ENCODE measurements around the gene OR52A5.
"Not testable (repeated sequence)": the region's sequence is repeated elsewhere in the genome, so short reads cannot be mapped to it uniquely, and the experiment has no call there.

OR52A5 gene

DNA sequence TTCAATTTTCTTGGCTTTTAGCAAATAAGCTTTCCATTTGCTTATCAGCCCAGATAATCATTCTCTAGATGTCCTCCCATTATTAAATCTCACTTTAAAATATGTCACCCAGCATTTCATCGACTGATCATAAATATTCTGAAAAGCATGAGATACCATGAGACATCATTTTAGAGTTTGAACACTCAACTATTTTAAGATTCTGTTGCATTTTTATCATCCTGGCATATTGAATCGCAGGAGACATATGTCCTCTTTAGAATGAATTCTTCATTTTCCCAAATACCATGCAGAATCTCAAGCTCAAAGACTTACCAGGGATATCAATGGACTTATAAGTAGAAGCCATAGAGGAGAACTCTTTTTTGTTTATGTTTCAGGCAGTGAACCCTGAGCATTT is at the start of gene OR52A5:
Gene OR52A5, minus strand, starts transcription at position 361 of the 400 bp plus-strand sequence. CDS start 5,714 bp downstream, outside the sequence.
- DNase-seq: no peak

DNA sequence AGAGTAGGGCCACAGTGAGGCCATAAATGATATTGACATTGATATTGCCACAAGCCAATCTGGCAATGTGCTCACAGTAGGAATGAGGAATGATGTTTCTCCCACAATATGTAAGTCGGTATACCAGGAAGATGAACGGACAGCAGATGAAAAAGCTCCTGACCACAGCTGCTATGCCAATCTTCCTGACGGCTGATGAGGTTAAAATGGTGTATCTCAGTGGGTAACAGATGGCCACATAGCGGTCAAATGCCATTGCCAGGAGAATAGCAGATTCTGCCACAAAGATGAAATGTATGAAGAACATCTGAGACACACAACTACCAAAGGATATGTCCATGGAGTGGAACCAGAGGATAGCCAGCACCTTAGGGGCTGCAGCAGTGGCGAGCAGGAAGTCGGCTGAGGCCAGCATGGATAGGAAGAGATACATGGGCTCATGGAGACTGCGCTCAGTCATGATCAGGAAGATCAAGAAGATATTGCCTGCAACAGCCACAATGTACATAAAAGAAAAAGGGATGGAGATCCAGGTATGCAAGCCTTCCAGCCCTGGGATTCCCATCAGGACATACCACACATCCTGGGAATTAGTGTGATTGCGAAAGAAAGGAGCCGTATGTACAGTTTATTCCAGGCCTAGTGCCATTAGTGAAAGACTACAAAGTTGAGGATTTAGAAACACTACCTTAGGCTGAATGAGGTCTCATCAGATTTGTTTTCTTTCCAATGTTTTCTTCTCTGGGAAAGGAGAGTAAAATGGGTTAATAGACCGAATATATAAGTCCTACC is 40.1 kb upstream of the OR52A5 start:
- no peak for DNase-seq

DNA sequence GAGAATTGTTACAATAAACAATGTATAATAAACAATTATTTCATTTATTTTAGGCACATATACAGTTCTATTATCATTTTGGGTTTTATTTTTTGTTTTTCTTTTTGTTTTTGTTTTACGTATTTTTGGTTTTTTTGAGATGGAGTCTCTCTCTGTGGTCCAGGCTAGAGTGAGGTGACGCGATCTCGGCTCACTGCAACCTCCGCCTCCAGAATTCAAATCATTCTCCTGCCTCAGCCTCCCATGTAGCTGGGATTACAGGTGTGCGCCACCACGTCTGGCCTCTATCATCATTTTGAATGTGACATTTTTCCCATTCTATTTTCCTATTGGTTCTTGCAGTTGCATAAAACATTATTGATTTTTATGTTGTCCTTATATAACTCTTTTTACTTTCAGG is 36.8 kb upstream of the OR52A5 start:
- DNase-seq: no peak

DNA sequence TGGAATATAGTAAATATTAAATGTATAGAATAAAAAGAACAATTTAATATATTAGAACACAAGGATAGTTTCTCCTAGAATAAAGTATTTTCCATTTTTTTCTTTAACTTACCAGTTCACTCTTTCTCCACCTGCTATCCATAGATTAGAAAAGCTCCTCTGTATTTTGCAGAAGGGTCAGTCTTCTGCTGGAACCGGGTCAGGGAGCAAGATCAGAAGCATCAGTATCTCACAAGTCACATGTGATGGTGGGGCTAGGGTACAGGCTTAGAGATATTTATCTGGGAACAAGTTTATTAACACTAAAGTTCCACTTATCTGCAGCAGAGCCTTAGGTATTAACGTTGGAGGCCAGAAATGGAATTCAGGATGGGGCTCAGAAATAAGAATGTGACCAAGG is 33.7 kb upstream of the OR52A5 start:
- no peak for DNase-seq

DNA sequence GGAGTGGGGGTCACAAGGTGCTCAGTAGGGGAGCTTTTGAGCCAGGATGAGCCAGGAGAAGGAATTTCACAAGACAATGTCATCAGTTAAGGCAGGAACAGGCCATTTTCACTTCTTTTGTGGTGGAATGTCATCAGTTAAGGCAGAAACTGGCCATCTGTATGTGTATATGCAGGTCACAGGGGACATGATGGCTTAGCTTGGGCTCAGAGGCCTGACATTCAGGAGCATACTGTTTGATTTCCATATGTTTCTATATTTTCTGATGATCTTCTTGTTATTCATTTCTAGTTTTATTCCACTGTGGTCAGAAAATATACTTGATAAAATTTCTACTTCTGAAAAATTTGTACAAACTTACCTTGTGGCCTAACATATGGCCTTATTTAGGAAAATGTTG is 27.7 kb upstream of the OR52A5 start:
- DNase-seq: not testable (repeated sequence)

DNA sequence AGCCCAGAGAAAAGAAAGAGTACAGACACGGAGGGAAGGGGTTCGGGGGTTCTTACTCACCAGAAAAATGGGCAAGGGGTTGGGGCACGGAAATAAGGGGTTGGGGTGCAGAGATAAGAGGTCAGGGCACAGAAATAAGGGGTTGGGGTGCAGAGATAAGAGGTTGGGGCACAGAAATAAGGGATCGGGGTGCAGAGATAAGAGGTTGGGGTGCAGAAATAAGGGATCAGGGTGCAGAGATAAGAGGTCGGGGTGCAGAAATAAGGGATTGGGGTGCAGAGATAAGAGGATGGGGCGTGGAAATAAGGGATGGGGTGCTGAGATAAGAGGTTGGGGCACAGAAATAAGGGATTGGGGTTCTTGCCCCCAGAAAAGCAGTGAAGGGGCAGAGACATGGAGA is 26.7 kb upstream of the OR52A5 start:
- not testable (repeated sequence) for DNase-seq

DNA sequence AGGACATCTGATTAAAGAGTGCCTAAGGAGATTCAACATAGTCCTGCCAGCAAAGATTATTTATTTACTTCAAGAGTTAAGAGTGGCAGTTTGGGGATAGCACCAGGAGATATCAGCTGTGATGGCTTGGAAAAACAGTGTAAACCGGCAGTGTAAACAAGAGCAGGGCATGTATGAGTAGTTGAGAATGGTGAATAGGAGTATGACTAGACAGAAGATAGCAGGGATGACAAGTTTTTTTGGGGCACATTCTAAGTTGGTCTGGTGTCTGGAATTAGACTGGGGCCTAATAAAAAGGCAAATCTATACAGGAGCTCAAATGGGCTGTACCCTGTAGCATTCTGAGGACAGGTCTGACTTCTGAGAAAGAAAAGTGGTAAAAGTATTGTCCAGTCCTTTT is 22.9 kb upstream of the OR52A5 start:
- DNase-seq: not testable (repeated sequence)

DNA sequence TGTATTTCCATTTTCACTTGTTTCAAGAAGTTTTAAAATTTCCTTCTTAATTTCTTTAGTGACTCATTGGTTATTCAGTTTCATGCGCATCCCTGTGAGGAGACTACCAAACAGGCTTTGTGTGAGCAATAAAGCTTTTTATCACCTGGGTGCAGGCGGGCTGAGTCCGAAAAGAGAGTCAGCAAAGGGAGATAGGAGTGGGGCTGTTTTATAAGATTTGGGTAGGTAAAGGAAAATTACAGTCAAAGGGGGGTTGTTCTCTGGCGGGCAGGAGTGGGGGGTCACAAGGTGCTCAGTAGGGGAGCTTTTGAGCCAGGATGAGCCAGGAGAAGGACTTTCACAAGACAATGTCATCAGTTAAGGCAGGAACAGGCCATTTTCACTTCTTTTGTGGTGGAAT is 22.1 kb upstream of the OR52A5 start:
- DNase-seq: not testable (repeated sequence)

DNA sequence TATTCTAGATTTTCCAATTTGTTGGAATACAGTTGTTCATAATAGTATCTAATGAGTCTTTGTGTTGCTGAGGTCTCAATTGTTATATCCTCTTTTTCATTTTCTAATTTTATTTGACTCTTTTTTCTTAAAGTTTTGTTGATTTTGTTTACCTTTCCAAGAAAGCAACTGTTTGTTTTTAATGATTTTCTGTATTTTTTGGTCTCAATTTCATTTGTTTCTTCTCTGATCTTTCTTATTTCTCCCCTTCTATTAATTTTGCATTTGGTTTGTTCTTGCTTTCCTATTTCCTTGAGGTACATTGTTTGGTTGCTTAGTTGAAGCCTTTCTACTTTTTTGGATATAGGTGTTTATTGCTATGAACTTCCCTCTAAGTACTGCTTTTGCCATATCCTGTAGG is 21.6 kb upstream of the OR52A5 start:
- no peak for DNase-seq

DNA sequence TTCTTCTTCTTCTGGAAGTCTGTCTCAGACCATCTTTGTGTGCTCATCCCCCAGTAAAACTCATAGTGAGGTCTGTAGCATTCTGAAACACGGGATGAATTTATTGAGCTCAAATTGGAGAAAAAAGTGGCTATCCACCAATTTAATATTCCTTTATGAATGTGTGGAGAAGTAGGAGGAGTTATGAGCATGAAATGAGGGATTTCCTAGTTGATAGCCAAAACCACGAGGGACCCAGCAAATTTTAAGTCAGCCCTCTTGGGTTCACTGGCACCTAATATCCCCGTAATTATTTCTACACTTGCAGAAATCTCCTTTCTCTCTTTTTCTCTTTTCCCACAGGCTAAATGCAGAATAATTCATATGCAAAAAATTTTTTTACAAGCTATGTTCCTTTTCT is 16.5 kb upstream of the OR52A5 start, which contains the start of gene OR52A1:
Gene OR52A1, minus strand, starts transcription at position 101 of the 400 bp plus-strand sequence. CDS start 2,388 bp downstream, outside the sequence.
- DNase-seq: no peak

DNA sequence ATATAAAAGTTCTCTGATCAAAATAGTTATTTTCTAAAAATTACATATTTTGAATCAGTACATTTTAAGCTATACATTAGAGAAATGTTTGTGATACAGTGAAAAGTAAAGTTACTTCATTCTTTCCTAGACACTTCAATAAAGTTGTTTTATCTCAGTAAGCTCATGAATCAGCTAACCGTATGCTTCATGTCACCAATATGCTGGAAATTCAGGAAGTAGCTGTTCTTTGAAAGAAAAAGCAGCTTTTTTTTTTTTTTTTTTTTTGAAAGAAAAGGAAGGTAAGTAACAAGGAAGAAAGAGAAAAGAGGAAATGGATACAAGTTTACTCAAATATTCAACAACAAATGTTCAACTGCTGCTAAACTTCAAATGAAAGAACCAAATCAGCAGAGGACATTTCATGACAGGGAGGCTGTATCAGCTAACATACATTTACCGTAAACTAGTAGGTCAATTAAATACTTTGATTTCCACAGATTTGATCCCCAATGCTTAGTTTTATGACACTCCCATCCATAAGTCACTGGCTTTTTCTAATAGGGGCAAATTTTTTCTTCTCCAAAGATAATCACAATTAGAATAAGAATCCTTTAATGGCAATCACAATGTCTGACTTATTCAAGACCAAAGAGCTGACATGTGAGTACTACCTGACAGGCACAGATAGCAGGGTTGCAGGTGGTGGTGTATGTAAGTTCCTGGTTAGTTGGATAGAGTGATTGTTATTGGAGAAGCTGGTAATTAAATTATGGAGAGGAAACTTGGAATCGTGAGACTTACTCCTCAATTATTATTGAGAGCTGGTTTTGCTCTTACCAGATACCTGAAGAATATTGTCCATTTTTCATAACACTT is 15.6 kb upstream of the OR52A5 start:
- no peak for DNase-seq

DNA sequence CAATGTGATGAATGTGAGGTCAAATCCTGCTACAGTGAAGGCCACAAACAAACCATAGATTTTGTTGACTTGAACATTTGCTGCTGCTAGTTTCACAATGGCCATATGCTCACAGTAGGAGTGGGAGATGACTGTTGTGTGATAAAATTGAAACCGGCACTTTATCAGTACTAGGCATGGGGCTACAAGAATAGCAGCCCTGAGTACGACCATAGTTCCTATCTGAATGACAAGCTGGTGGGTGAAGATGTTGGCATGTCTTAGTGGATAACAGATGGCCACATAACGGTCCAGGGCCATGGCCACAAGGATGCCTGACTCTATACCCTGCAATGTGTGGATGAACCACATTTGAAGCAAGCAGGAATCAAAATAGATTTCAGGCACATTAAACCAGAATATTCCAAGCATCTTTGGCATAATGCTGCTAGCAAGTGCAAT is 13.6 kb upstream of the OR52A5 start:
- no peak for DNase-seq

DNA sequence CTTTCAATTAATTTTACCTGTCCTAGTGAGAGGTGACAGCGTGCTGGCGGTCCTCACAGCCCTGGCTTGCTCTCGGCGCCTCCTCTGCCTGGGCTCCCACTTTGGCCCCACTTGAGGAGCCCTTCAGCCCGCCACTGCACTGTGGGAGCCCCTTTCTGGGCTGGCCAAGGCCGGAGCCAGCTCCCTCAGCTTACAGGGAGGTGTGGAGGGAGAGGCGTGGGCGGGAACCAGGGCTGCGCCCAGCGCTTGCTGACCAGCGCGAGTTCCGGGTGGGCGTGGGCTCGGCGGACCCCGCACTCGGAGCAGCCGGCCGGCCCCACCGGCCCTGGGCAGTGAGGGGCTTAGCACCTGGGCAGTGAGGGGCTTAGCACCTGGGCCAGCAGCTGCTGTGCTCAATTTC is 6.0 kb upstream of the OR52A5 start:
- DNase-seq: not testable (repeated sequence)

DNA sequence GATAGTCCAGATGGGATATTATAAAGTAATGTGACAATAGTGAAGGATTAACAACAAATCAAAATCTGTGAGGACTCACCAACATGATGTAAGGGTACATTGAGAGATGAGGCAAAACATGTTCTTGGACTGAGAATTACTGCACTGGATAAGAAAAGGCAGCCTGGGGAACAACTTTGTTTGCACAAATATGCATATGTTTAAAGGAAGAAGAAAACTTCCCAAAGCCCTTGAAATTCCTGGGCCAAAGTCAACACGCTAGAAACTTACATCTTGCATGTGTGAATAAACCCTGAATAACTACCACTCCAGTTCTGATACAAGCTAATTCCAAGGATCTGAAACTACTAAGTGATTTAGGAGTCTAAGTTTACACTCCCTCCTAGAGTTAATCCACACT is 1.1 kb downstream of the OR52A5 start:
- DNase-seq: no peak

DNA sequence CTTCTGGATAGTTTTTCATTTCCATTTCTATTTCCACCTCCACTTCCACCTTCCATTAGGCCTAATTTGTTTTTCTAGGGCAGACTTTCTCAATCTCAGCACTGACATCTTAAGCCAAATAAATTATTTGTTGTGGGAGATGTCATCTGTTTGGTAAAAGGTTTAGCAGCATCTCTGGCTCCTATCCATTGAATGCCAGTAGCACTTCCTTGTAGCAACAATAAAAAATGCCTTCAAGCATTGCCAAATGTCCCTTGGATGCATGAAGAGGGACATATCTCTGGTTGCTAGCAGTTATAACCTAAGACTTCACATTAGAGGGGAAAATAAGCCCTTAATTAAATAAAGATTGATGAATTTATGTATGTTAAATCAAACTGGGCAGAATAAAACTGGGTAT is 1.9 kb downstream of the OR52A5 start:
- no peak for DNase-seq

DNA sequence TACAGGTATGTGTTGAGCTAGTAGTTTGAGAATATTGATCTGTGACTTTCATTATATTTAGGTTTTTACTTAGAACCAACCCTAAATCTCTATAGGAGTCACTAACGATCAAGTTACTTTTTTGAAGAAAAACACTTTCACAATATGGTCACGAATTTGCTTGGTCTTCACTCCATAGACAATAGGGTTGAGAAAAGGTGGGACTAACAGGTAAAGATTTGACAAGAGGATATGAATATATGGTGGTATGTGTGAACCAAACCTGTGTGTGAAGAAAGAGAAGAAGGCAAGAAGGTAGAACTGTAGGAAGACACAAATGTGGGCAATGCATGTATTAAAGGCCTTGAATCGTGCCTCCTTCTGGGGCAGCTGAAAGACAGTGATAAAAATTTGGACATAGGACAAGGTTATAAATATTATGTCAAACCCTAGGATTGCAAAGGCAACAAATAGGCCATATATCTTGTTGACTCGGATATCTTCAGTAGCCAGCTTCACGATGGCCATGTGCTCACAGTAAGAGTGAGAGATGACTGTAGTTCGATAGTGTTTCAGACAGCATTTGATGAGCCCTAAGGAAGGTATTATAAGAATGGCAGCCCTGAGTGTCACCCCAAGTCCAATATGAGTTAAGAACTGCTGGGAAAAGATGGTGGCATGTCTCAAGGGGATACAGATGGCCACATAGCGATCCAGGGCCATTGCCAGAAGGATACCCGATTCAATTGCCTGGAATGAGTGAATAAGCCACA is 6.4 kb downstream of the OR52A5 start:
- DNase-seq: no peak

DNA sequence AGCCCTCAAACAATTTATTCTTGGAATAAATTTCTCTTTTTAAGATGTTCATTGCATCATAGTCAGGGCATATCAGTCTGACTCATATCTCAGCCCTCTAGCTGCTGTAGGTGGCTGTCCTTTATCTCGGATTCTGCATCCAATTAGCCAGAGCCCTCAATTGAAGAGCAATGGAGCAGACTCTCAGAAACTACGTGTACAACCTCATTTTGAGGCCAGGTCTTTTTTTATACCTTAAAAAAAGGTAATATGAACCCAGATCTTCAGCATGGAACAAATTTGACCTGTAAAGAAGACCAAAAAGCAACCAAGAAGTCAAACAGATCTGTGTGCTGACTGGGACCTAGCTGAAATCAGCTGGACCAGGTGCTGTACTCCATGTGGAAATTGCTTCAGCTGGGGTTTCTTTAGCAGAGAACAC is 8.7 kb downstream of the OR52A5 start:
- DNase-seq: no peak

DNA sequence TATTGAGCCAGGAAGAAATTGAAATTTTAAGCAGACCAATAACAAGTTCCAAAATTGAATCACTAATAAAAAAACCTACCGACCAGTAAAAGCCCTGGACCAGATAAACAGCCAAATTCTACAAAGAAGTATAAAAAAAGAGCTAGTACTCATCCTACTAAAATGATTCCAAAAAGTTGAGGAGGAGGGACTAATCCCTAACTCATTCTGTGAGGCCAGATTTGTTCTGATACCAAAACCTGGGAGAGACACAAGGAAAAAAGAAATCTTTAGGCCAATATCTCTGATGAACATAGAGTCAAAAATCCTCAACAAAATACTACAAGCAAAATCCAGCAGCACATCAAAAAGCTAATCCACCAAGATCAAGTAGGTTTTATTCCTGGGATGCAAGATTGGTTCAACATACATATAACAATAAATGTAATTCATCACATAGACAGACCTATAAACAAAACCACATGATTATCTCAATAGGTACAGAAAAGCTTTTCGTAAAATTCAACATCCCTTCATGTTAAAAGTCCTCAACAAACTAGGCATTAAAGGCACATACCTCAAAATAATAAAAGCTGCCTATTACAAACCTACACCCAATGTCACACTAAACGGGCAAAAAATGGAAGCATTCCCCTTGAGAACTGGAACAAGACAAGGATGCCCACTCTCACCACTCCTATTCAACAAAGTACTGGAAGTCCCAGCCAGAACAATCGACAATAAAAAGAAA is 13.1 kb downstream of the OR52A5 start:
- DNase-seq: no peak

DNA sequence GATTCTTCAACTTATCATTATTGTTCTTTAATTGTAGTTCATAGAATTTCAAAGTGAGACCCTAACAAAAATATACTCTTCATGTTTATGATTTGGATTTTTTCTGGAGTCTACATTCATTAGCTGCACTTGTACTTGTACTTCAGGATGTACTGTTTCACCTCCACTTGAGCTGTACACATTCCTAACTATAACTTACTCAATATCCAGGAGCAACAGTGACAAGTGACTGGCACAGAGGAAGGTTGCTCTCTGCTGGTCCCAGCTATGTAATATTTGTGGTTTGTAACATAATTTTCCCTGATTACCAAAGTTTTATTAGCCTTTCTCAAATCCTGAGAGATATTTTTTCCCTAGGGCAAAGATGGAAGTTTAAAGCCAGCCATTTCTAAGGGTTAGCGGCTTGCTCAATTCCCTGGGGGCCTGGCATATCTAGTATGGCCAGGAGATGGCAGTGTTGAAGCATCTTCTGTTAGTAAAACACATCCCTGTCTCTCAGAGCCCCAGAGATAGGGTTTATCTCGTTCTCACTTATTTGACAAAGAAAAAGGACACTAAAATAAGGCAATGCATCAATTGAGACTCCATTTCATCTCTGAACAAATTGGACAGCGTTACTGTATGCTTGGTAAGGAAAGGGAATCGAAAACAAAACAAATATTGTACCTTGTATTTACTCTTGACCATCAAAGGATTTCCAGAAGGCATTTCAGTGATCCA is 14.2 kb downstream of the OR52A5 start:
- DNase-seq: peak; percentile 2

DNA sequence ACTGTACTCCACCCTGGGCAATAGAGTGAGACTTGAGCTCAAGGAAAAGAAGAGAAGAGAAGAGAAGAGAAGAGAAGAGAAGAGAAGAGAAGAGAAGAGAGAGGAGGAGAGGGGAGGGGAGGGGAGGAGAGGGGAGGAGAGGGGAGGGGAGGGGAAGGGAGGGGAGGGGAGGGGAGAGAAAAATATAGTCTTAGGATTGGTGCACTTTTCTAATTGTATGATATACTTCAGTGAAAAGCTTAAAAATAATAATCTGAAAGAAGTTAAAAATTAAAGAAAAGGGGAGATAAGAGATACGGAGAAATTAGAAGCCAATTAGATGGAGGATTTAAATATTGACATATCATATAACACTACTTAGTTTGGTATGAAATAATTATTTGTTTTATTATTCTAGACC is 19.3 kb downstream of the OR52A5 start:
- DNase-seq: no peak

DNA sequence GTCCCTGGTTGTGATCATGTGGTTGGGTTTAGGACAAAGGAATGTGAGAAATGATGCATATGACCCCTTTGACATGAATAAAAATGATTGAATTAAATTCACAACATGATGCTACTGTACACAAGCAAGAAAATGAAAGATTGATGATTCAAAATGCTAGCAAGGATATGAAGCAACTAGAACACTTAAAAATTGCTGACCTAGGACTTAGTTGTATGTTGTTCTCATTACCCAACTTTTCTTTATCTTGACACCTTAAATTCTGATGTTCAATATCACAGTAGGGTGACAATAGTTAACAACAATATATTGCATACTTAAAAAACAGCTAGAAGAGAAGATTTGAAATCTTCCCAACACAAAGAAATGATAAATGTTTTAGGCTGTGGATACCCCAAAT is 20.6 kb downstream of the OR52A5 start:
- DNase-seq: no peak

DNA sequence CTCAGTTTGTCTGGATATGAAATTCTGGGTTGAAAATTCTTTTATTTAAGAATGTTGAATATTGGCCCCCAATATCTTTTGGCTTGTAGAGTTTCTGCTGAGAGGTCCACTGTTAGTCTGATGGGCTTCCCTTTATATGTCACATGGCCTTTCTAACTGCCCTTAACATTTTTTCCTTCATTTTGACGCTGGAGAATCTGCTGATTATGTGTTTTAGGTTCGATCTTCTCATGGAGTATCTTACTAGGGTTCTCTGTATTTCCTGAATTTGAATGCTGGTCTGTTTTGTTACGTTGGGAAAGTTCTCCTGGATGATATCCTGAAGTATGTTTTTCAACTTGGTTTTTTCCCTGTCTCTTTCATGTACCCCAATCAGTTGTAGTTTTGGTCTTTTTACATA is 22.8 kb downstream of the OR52A5 start:
- DNase-seq: no peak

Measured in NK-92 treated with Interleukin-12 subunit alpha and Interleukin-12 subunit beta, amount 100 ng/mL, for 24 hours (cell line).